Fibroblast of the aortic adventitia (primary cell): ENCODE results near the gene FASN. TPM values are rescaled to one million over a fixed set of nuclear protein-coding genes. Genes with fewer than 3 reads are reported as not detected.

Source experiments
- DNase-seq: peaks from one replicate; pipeline ENCODE4 v3.0.0-alpha.2; 2010; ENCODE audit warnings: low read depth
- H3K4me3 ChIP-seq: 2 replicates; pipeline ENCODE4 v1.5.1; 2011; ENCODE audit warnings: low read depth, mild to moderate bottlenecking, control low read depth, low read length, moderate library complexity
- total RNA-seq: library from RNA; depleted of rRNA; stranded (reverse); fragments of >200 nt; gene quantifications from 2 replicates; pipeline ENCODE4 v1.2.3, GENCODE V29; 2012; ENCODE audit warnings: low replicate concordance
- TF ChIP-seq, protein P1 (sequence below): IDR thresholded peaks from 2 replicates; pipeline ENCODE4 v1.5.1; 2011; ENCODE audit warnings: mild to moderate bottlenecking, low read length, control low read depth, inconsistent platforms; ENCODE audit not compliant: insufficient read depth

The FASN gene
- total RNA-seq, 1 donor: 65.2 TPM

DNA sequence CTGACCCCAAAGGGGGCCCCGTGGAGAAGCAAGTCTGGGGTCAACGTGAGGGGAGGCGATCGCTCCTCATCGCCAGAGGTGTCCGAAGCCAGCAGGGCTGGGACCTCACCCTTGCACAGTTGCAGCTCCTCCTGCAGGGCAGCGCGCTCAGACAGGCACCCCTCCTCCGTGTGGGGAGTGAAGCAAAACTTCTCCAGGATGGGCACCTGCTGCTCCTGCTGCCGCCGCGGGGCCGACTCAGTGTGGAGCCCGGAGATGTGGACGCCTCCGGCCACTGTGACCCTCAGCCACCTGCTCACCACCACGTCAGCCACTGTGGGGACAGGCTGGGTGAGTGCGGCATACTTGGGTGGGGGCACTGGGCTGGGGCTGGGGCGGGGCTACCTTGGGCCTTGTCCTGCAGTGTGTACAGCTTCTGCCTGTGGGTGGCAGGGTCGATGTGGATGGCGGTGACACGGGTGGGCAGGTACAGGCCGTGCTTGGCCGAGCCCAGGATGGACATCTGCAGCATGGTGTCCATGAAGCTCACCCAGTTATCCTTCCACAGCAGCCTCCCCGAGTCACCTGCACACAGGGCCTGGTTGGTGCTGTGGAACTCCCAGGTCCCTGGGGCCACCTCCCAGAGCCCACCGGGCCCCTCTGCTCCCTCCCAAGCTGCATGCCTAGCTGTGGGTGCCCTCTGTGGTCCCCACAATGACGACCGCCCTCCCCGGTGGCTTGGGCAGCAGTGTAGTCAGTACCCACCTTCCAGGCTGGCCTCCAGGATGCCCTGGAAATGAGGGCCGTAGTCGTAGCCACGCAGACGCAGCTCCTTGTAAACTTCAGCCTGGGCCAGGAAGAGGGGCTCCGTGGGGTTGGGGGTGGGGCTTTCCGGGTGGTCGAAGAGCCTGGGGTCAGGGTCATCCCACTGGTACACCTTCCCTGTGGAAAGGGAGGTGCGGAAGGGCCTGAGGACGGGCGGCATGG is 10.8 kb downstream of the FASN start:
- TF ChIP-seq, protein P1, sequence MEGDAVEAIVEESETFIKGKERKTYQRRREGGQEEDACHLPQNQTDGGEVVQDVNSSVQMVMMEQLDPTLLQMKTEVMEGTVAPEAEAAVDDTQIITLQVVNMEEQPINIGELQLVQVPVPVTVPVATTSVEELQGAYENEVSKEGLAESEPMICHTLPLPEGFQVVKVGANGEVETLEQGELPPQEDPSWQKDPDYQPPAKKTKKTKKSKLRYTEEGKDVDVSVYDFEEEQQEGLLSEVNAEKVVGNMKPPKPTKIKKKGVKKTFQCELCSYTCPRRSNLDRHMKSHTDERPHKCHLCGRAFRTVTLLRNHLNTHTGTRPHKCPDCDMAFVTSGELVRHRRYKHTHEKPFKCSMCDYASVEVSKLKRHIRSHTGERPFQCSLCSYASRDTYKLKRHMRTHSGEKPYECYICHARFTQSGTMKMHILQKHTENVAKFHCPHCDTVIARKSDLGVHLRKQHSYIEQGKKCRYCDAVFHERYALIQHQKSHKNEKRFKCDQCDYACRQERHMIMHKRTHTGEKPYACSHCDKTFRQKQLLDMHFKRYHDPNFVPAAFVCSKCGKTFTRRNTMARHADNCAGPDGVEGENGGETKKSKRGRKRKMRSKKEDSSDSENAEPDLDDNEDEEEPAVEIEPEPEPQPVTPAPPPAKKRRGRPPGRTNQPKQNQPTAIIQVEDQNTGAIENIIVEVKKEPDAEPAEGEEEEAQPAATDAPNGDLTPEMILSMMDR: no peak
- H3K4me3 ChIP-seq: no peak overlapping the region
- DNase-seq: no peak

DNA sequence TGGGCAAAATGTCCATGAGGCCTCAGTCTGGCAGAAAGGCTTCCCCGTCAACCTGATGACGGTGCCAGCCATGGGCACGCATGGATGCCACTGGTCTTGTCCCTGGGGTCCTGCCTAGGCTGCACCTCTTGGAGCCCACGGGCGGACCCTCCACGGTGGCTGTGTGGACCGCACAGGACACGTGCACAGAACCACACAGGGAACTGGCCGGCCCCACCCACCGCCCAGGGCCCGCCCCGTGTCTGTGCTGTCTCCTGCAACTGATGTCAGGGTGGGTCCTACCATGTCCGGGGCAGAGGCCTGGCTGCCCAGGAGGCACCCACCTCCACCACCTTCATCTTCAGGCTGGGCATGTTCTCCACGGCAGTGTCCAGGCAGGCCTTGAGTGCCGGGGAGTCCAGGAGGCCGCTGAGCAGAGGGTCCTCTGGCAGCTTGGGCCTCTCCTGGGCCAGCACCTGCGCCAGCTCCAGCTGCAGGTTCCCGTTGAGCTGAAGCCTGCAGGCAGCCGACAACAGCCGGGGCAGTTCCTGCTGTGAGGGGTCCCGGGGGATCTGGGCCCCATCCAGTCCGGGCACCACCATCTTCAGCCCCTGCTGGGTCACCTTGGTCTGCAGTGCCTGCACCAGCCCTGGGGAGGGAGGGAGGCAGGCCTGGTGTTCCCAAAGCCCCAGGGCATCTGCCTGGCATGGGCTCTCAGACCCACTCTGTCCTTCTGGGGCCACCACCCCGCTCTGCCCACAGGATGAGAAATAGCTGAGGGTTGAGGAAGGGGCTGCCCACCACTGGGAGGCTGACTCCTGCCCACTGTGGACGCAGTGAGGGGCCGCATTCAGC is 11.9 kb downstream of the FASN start:
- H3K4me3 ChIP-seq: no peak overlapping the region
- TF ChIP-seq, protein P1: no peak
- DNase-seq: no peak

DNA sequence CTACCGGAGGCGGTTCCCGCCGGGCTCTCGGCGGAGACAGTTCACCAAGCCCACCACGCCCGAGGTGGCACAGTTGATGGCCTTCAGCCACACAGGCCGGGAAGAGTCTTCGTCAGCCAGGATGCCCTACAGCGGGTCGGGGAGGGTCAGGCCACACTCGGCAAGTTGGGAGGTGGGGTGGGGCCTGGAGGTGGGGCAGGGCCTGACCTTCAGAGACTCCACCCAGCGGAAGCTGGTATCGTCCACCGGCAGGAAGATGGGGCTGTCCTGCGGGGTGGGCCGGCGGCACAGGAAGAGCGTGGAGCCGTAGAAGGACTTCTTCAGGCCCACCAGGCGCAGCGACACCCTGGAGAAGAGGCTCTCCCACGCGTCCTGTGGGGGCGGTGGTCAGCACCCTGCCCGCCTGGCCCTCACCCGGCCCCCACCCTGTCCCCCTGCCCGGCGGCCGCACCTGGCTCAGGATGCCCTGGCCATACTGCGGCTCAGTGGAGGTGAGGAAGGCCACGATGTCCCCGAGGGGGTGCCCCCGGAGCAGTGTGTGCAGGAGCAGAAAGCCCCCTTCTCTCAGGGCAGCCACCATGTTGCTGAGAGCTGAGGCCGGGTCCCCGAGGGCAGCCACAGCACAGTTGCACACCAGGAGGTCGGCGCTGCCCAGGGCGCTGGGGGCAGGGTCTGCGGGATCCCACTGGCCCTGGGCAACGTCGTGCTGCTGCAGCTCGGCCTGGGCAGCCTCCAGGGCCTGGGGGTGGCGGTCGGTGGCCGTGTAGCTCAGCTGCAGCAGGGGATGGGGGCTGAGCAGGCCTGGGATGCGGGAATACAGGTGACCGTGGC is 12.8 kb downstream of the FASN start:
- TF ChIP-seq, protein P1: no peak
- no peak for DNase-seq
- no peak overlapping the region for H3K4me3 ChIP-seq

DNA sequence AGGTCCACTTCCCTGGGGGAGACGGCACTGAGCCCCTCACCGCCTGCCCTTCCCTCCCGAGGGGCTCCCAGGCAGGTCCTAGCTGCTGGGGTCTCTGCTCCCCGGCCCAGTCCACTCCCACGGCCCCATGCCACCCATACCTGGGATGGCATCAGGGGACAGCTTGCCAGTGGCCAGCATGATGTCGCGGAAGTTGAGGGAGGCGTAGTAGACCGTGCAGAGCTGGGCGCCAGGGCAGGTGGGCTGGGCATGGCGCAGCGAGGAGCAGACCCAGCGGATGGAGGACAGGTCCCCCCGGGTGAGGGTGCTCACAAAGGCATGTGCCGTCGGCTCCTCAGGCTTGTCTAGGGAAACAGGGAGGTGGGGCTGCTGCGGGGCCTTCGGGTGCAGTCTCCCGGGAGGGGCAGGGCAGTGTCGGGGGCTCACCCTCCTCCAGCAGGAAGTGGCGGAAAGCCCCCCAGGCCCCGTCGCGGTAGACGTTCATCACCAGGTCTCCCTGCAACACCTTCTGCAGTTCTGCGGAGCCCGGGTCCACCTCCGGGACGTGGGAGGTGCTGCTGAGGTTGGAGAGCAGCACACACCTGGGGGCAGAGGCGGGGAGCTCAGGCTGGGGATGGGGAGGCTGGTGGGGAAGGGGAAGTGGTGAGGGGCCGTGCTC is 13.5 kb downstream of the FASN start:
- no peak overlapping the region for H3K4me3 ChIP-seq
- TF ChIP-seq, protein P1: no peak
- no peak for DNase-seq

DNA sequence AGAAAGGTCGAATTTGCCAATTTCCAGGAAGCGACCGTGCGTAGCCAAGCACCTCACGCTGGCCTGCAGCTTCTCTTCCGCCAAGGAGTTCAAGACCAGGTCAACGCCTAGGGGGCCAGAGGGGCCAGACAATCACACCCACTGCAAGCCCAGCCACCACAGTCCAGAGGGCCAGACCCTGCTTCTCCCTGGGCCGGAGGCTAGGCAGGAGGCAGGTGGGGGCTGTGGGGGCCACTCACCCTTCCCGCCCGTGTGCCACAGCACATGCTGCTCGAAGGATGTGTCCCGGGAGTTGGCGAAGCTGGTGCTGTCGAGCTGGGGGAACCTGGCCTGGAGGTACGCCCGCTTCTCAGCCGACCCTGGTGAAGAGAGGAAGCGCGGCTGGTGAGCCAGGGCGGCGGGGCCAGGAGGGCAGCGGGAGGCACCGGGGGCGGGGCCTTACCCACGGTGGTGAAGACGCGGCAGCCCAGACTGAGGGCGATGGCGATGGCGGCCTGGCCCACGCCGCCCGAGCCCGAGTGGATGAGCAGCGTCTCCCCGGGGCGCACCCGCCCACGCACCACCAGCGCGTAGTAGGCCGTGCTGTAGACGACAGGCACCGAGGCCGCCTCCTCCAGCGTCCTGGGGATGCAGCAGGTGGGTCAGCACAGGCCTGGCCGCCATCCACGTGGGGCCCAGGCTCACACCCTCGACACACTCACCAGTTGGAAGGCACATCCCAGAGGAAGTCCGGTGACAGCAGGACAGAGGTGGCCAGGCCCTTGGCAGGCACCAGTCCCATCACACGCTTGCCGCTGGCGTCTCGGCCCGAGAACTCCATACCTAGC is 14.3 kb downstream of the FASN start:
- DNase-seq: no peak

More for the DNA sequence above, 14.3 kb downstream of the FASN start:
- no peak overlapping the region for H3K4me3 ChIP-seq
- TF ChIP-seq, protein P1: no peak
